HG03558 (cell line): ENCODE results near the gene EHF.
"Not testable (repeated sequence)": the region's sequence is repeated elsewhere in the genome, so short reads cannot be mapped to it uniquely, and the experiment has no call there.

Source experiments
- ATAC-seq: cut with Tn5 transposase; IDR thresholded peaks from one replicate; pipeline ENCODE4 v1.9.1; 2021; ENCODE audit warnings: moderate number of reproducible peaks; ENCODE audit not compliant: unreplicated experiment; ENCODE audit errors: extremely low read depth

Gene EHF

DNA sequence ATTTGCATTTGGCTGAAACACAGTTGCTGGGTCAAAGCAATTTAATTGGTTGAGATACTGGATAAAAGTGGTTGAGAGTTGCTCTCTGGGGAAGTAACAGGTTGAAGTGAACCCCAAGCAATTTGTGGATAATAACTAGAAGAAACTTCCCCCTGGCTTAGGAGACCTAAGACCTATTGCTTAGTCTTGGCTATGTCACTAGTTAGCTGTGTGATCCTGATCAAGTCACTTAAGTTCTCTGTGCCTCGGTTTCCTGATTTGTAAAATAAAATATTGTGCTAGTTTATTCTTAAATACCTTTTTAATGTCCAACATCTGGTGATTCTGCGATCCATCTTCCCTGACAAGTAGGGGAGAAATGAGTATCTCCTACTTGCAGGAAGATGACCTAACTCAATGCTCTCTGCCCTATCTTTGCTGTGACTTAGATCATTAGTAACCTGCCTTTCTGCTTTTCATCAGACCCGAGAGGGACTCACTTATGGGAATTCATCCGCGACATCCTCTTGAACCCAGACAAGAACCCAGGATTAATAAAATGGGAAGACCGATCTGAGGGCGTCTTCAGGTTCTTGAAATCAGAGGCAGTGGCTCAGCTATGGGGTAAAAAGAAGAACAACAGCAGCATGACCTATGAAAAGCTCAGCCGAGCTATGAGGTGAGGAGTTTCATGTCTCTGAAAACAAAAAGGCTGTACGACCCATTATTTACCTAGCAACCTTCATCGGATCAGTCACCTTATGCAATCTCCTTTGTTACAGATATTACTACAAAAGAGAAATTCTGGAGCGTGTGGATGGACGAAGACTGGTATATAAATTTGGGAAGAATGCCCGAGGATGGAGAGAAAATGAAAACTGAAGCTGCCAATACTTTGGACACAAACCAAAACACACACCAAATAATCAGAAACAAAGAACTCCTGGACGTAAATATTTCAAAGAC lies 37.5 kb downstream of the EHF start:
- no peak for ATAC-seq

GRCh38 chr11:34659096-34659733 lies 38.3 kb downstream of the EHF start:
- no peak for ATAC-seq

GRCh38 chr11:34665077-34665835 lies 44.4 kb downstream of the EHF start:
- no peak for ATAC-seq

GRCh38 chr11:34667810-34668582 lies 47.1 kb downstream of the EHF start:
- ATAC-seq = no peak

DNA sequence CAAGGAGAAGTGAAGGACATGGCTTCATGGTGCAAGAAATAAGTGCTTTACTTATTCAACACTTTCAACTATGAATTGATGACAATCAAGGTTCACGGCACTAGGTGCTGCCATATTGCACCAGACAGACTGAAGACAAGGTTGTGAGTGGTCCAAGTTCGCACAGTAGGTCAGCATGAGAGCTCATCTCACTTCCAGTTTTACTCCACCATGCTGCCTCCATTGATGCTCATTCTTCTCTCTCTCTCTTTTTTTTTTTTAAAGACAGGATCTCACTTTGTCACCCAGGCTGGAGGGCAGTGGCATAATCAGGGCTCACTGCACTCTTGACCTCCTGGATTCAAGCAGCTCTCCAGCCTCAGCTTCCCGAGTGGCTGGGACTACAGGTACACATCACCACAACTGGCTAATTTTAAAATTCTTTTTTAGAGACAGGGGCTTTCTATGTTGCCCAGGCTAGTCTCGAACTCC lies 47.7 kb downstream of the EHF start:
- no peak for ATAC-seq

- no peak for ATAC-seq
Measured at GRCh38 chr11:34669458-34669857, 48.6 kb downstream of the EHF start.

GRCh38 chr11:34671117-34671516 lies 50.2 kb downstream of the EHF start:
- ATAC-seq = no peak

GRCh38 chr11:34671946-34672345 lies 51.1 kb downstream of the EHF start:
- ATAC-seq = no peak

GRCh38 chr11:34674038-34674437 lies 53.1 kb downstream of the EHF start:
- ATAC-seq = no peak

DNA sequence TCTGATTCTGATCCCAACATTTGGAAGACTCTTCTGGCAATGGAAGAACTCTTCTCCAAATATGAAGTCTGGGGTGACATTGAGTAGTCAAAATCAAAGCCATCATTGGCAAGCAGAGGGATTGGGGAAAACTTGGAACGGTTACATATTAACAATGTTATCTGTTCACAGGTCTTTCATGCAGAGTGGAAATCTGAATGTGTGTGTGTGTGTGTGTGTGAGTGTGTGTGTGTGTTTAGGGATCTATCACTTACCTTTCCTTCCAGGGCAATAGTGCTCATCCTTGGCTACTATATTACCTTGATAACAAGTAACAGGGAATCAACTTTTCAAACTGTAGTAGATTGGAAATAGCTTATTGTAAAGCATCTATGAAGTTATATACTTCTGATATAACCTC lies 55.3 kb downstream of the EHF start:
- ATAC-seq = no peak

- no peak for ATAC-seq
Measured at GRCh38 chr11:34679681-34680080, 58.8 kb downstream of the EHF start.

GRCh38 chr11:34680206-34680605 lies 59.3 kb downstream of the EHF start:
- no peak for ATAC-seq

DNA sequence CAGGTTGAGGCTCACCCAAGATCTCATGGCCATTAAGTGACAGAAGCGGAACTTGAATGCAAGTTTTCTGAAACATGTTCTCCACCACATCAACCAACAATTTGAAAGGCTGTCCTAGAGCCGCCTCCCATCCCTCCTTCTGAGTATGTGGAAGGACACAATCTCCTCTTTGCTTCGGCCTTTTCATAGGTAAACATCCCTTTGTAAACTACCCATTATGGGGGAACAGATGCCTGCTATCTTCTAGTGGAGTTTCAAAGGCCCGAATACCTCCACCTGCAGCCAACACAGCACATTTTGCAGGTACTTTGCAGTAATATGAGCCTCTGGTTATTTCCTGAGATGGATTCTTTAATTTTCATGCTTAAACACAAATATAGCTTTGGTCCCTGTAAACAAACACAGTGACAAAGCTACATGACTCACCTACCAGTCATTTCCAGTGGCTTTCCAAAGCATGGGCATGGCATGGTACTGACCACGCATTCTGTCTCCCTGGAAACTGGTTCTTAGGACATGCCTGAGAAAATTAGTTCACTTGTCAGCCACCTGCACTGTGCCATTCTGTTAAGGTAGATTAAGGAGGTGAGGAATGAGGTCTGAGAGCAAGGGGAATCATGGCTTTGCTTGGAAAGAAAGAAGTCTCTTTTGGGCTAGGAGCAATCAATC lies 60.2 kb downstream of the EHF start:
- ATAC-seq = no peak

- ATAC-seq = no peak
Measured at GRCh38 chr11:34682825-34683224, 61.9 kb downstream of the EHF start.

GRCh38 chr11:34683396-34683795 lies 62.5 kb downstream of the EHF start:
- ATAC-seq = no peak

DNA sequence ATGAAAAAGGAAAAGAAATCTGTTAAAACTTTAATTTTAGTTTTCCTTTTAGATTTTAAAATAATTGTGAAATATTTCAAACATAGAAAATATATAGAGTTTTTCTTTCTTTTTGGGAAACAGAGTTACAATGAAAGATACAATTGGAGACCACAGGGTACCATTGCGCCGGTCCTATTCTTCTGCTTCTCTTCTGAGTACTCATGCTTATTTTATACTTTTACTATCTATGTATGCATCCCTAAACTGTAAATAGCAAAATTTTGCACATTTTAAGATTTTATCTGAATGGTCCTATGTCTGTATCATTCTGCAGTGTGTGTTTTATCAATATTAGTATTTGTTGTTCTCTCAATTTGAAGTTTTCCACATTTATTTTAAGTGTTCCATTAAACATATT lies 65.0 kb downstream of the EHF start:
- no peak for ATAC-seq

DNA sequence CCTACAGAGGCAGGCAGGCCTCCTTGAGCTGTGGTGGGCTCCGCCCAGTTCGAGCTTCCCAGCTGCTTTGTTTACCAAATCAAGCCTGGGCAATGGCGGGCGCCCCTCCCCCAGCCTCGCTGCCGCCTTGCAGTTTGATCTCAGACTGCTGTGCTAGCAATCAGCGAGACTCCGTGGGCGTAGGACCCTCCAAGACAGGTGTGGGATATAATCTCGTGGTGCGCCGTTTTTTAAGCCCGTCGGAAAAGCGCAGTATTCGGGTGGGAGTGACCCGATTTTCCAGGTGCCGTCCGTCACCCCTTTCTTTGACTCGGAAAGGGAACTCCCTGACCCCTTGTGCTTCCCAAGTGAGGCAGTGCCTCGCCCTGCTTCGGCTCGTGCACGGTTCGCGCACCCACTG lies 71.4 kb downstream of the EHF start:
- ATAC-seq = not testable (repeated sequence)

- no peak for ATAC-seq
Measured at GRCh38 chr11:34696862-34697261, 76.0 kb downstream of the EHF start.

DNA sequence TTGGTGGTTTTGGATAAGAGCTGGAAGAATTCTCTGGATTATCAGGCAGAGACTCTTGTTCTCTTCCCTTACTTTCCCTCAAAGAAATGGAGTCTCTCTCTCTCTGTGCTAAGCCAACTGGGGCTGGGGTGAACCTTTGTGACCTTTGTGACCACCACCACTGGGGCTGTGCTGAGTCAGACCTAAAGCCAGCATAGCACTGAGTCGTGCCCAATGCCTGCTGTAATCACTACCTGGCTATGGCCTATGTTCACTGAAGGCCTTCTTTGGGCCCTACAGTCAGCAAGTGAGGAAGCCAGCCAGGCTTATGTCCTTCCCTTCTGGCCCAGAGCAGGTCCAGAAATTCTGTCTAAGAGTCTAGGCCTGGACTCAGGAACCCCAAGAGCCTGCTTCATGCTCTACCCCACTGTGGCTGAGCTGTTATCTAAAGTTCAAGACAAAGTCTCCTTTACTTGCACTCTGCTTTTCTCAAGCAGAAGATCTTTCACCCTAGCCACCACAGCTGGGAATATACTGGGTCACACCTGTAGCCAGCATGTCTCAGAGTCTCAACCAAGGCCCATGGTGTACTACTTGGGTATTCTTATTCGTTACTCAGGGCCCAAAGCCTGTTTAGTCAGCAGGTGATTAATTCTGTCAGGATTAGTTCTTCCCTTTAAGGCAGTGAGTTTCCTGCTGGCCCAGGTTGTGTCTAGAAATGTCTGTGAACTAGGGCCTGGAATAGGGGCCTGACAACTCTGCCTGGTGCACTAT lies 86.0 kb downstream of the EHF start:
- no peak for ATAC-seq
